ENCODE measurements around the gene TERT. TPM values are rescaled to one million over a fixed set of nuclear protein-coding genes. Genes with fewer than 3 reads are reported as not detected.

Gene TERT
- total RNA-seq, 2 donors from 2014 or later: not detected

- intact Hi-C loops (cut with DNase I): no loop called here
- no peaks in the 10 kb centered on the region for H3K27me3 ChIP-seq
- no peaks in the 10 kb centered on the region for H3K9me3 ChIP-seq
- ATAC-seq (no peak), DNase-seq (no peak)
- no peaks in the 10 kb centered on the region for H3K36me3 ChIP-seq (replicated peaks in 1 of 2; ENCODE audit: insufficient read depth in 1 of 2, low read depth in 2 of 2)
- H3K4me1 ChIP-seq: no peaks in the 10 kb centered on the region
- no peak overlapping the region for H3K4me3 ChIP-seq
- H3K27ac ChIP-seq: no peak overlapping the region
- 70 to 72% methylated on average over 12 of the region's 12 CpGs for WGBS, 2 donors
- no peak for TF ChIP-seq CTCF (IDR thresholded peaks at IDR 0.05)
Measured at GRCh38 chr5:1226231-1226630, 68.6 kb downstream of the TERT start.

- ATAC-seq (no peak), DNase-seq (no peak)
- no peaks in the 10 kb centered on the region for H3K27me3 ChIP-seq
- H3K9me3 ChIP-seq: no peaks in the 10 kb centered on the region
- WGBS, 2 donors: 57 to 66% methylated on average over 9 to 11 of the region's 11 CpGs
- no peak within 1 kb of the TSS for H3K27ac ChIP-seq
- TF ChIP-seq POLR2A (IDR thresholded peaks at IDR 0.05) (no peak), CTCF (IDR thresholded peaks at IDR 0.05) (no peak)
- H3K4me3 ChIP-seq: no peak within 1 kb of the TSS
- intact Hi-C loops (cut with DNase I): no loop called here
- H3K36me3 ChIP-seq (replicated peaks in 1 of 2; ENCODE audit: insufficient read depth in 1 of 2, low read depth in 2 of 2): no peaks in the 10 kb centered on the region
- H3K4me1 ChIP-seq: no peaks in the 10 kb centered on the region
Measured at GRCh38 chr5:1225081-1225480, 69.8 kb downstream of the TERT start, which contains the start of gene SLC6A18. Gene SLC6A18 (plus strand): TSS chr5:1225381. CDS start chr5:1225478, 97 bp downstream.

GRCh38 chr5:1224631-1225030, 70.2 kb downstream of the TERT start:
- Histone ChIP-seq H3K9me3 (no peaks in the 10 kb centered on the region), H3K4me1 (no peaks in the 10 kb centered on the region), H3K36me3 (replicated peaks in 1 of 2; ENCODE audit: insufficient read depth in 1 of 2, low read depth in 2 of 2) (no peaks in the 10 kb centered on the region), H3K4me3 (no peak overlapping the region), H3K27ac (no peak overlapping the region), H3K27me3 (no peaks in the 10 kb centered on the region)
- TF ChIP-seq POLR2A (IDR thresholded peaks at IDR 0.05): no peak
- no peak for TF ChIP-seq CTCF (IDR thresholded peaks at IDR 0.05)
- DNase-seq: no peak
- WGBS, 2 donors: 85 to 87% methylated on average over 8 to 13 of the region's 15 CpGs
- intact Hi-C loops (cut with DNase I): no loop called here
- ATAC-seq: no peak

GRCh38 chr5:1223278-1223670, 71.6 kb downstream of the TERT start:
- H3K27ac ChIP-seq: no peak overlapping the region
- no peaks in the 10 kb centered on the region for H3K36me3 ChIP-seq (replicated peaks in 1 of 2; ENCODE audit: insufficient read depth in 1 of 2, low read depth in 2 of 2)
- WGBS, 2 donors: 64 to 79% methylated on average over 9 to 12 of the region's 12 CpGs
- H3K4me3 ChIP-seq: no peak overlapping the region
- no peaks in the 10 kb centered on the region for H3K4me1 ChIP-seq
- ATAC-seq (no peak), DNase-seq (no peak)
- intact Hi-C loops (cut with DNase I): no loop called here
- TF ChIP-seq CTCF (IDR thresholded peaks at IDR 0.05) (no peak), POLR2A (IDR thresholded peaks at IDR 0.05) (no peak)
- no peaks in the 10 kb centered on the region for H3K9me3 ChIP-seq
- H3K27me3 ChIP-seq: no peaks in the 10 kb centered on the region

- intact Hi-C loops (cut with DNase I): no loop called here
- DNase-seq: no peak
- Histone ChIP-seq H3K4me1 (no peaks in the 10 kb centered on the region), H3K36me3 (replicated peaks in 1 of 2; ENCODE audit: insufficient read depth in 1 of 2, low read depth in 2 of 2) (no peaks in the 10 kb centered on the region), H3K9me3 (no peaks in the 10 kb centered on the region), H3K27ac (no peak overlapping the region), H3K27me3 (no peaks in the 10 kb centered on the region), H3K4me3 (no peak overlapping the region)
- 68 to 80% methylated on average over 12 to 26 of the region's 27 CpGs for WGBS, 2 donors
- TF ChIP-seq CTCF (IDR thresholded peaks at IDR 0.05): no peak
- no peak for TF ChIP-seq POLR2A (IDR thresholded peaks at IDR 0.05)
- ATAC-seq: no peak
Measured at GRCh38 chr5:1222621-1223277, 72.1 kb downstream of the TERT start.

Data from body of pancreas (tissue), 4 donors.